RWPE2 (cell line): Measurements from ENCODE around the gene EFHD2.
"Not testable (repeated sequence)": the region's sequence is repeated elsewhere in the genome, so short reads cannot be mapped to it uniquely, and the experiment has no call there.

Source experiments
- ATAC-seq: fragments of 200-7000 bp; cut with Tn5 transposase; 3 replicates; pipeline ENCODE4 v1.9.1; 2021; ENCODE audit warnings: low read depth
- DNase-seq: peaks from one replicate; pipeline ENCODE4 v3.0.0-alpha.2; 2020; ENCODE audit warnings: low spot score
- H3K27ac ChIP-seq: fragments of 450-650 bp; 2 replicates; pipeline ENCODE4 v1.5.1; 2017; ENCODE audit warnings: mild to moderate bottlenecking; ENCODE audit not compliant: poor library complexity, severe bottlenecking
- H3K27me3 ChIP-seq: fragments of 250-450 bp; sonication (Bioruptor Pico); 2 replicates; pipeline ENCODE4 v1.5.1; 2021; ENCODE audit warnings: mild to moderate bottlenecking, moderate library complexity; ENCODE audit not compliant: insufficient read depth, poor library complexity, severe bottlenecking
- H3K36me3 ChIP-seq: fragments of 250-450 bp; sonication (Bioruptor Pico); 2 replicates; pipeline ENCODE4 v1.5.1; 2020; ENCODE audit warnings: low read depth, mild to moderate bottlenecking, moderate library complexity
- H3K4me1 ChIP-seq: fragments of 250-450 bp; sonication (Bioruptor Pico); 2 replicates; pipeline ENCODE4 v1.5.1; 2021; ENCODE audit warnings: mild to moderate bottlenecking, moderate library complexity; ENCODE audit not compliant: insufficient read depth, poor library complexity, severe bottlenecking
- H3K4me3 ChIP-seq: fragments of 250-450 bp; sonication (Bioruptor Pico); 2 replicates; pipeline ENCODE4 v1.5.1; 2021; ENCODE audit warnings: mild to moderate bottlenecking, moderate library complexity; ENCODE audit not compliant: severe bottlenecking
- H3K9me3 ChIP-seq: fragments of 250-450 bp; sonication (Bioruptor Pico); 2 replicates; pipeline ENCODE4 v1.5.1; 2021; ENCODE audit warnings: mild to moderate bottlenecking, moderate library complexity; ENCODE audit not compliant: severe bottlenecking
- TF ChIP-seq, protein P1 (sequence below): fragments of 450-650 bp; IDR thresholded peaks from one replicate; pipeline ENCODE4 v1.5.1; 2017; ENCODE audit warnings: mild to moderate bottlenecking, moderate library complexity; ENCODE audit not compliant: poor library complexity, severe bottlenecking

EFHD2 gene

DNA sequence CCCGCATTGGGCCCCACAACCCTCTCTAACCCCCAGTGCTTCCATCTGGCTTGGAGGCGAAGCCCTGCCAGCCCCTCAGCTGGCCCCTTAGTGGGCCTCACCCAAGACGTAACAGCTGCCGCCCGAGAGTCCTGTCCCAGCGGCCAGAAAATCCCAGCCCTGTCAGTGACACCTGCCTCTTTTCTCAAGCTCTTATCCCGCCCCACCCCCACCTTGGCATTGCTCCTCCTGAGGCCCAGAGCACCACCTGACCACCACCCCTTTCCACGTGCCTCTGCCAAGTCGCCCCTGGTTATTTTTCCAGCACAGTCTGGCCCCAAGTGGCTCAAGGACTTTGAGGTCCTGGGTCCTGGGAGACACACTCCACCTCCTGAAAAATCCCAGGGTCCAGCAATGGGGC is 22.6 kb downstream of the EFHD2 start:
- DNase-seq: no peak
- Histone ChIP-seq H3K27me3 (no peaks in the 10 kb centered on the region), H3K9me3 (no peaks in the 10 kb centered on the region), H3K4me3 (no peak overlapping the region), H3K4me1 (peaks cover 8% of the 10 kb centered on the region), H3K27ac (no peak overlapping the region), H3K36me3 (peaks cover 24% of the 10 kb centered on the region)
- TF ChIP-seq, protein P1, sequence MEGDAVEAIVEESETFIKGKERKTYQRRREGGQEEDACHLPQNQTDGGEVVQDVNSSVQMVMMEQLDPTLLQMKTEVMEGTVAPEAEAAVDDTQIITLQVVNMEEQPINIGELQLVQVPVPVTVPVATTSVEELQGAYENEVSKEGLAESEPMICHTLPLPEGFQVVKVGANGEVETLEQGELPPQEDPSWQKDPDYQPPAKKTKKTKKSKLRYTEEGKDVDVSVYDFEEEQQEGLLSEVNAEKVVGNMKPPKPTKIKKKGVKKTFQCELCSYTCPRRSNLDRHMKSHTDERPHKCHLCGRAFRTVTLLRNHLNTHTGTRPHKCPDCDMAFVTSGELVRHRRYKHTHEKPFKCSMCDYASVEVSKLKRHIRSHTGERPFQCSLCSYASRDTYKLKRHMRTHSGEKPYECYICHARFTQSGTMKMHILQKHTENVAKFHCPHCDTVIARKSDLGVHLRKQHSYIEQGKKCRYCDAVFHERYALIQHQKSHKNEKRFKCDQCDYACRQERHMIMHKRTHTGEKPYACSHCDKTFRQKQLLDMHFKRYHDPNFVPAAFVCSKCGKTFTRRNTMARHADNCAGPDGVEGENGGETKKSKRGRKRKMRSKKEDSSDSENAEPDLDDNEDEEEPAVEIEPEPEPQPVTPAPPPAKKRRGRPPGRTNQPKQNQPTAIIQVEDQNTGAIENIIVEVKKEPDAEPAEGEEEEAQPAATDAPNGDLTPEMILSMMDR: no peak
- ATAC-seq: no peak

DNA sequence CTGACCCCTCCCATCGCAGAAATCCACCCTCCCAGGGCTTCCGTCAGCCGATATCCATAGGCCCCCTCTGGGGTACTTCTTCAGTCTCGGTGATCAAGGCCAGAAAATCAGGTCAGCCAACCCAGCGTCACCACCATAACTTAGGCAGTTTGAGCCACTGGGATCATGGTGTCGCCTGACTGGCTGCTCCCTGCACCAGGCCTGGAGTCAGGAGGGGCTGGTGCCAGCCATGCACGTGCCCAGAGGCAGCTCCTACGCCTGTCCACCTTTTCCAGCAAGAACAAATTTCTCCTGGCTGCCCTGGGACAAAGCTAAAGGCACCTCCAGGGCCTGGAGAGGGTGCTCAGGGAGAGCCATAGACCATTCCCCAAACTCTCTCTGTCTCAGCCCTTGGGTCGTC is 23.8 kb downstream of the EFHD2 start:
- Histone ChIP-seq H3K4me1 (peaks cover 8% of the 10 kb centered on the region), H3K36me3 (peaks cover 14% of the 10 kb centered on the region), H3K4me3 (no peak overlapping the region), H3K27ac (no peak overlapping the region), H3K9me3 (no peaks in the 10 kb centered on the region), H3K27me3 (no peaks in the 10 kb centered on the region)
- DNase-seq (no peak), ATAC-seq (no peak)
- TF ChIP-seq, protein P1: no peak

DNA sequence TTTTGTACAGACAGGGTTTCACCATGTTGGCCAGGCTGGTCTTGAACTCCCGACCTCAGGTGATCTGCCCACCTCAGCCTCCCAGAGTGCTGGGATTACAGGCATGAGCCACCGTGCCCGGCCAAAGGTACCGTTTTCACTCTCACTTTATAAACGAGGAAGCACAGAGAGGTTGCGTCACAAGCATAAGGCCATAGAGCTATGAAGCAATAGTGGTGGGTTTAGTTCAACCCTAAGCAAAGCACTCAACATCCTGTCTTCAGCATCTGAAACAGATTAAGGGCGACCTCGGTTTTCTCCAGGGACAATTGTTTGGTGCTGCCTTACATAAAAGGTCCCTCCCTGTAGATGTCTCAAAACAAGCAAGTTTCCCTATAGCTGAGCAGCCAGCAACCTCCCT is 25.1 kb downstream of the EFHD2 start:
- DNase-seq, ATAC-seq: not testable (repeated sequence)

DNA sequence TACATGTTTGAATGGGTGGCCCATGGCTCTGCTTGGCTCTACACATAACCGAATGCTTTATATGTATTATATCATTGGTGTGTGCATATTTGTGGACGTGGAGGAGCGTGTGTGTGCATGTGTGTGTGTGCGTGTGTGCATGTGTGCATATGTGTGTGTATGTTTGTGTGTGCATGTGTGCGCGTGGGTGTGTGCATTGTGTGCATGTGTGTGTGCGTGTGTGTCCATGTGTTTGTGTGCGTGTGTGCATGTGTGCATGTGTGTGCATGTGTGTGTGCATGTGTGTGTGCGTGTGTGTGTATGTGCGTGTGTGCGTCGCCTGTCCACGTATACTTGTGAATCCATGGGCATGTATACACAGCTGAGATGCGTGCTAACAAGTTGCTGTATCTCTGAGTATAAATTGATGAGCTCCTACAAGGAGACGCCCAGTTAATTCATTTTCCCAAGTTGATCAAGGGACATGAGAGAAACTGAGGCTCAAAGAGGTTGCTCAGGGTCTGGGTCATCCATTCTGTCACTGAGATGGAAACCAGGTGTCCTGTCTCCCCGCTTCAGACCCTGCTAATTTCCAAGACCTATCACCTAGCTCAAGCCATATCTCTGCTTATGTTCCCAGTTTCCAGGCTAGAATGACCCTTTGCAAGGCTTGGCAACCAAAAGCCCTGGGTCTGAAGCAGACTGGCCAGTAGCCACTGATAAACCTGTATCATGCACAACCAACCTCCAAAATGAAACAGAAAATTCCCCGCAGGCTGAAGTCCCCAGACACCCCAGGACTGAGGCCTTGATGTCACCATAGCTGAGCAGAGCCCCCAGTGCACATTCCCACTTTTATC is 25.8 kb downstream of the EFHD2 start:
- TF ChIP-seq, protein P1: no peak
- ATAC-seq: no peak
- peaks cover 7% of the 10 kb centered on the region for H3K36me3 ChIP-seq
- H3K27ac ChIP-seq: no peak overlapping the region
- no peaks in the 10 kb centered on the region for H3K27me3 ChIP-seq
- no peak for DNase-seq
- H3K4me3 ChIP-seq: no peak overlapping the region
- H3K9me3 ChIP-seq: no peaks in the 10 kb centered on the region
- H3K4me1 ChIP-seq: no peaks in the 10 kb centered on the region

More for the DNA sequence above, 25.1 kb downstream of the EFHD2 start:
- peaks cover 10% of the 10 kb centered on the region for H3K36me3 ChIP-seq
- H3K27ac ChIP-seq, H3K27me3 ChIP-seq, H3K4me3 ChIP-seq, H3K4me1 ChIP-seq, H3K9me3 ChIP-seq: not testable (repeated sequence)

DNA sequence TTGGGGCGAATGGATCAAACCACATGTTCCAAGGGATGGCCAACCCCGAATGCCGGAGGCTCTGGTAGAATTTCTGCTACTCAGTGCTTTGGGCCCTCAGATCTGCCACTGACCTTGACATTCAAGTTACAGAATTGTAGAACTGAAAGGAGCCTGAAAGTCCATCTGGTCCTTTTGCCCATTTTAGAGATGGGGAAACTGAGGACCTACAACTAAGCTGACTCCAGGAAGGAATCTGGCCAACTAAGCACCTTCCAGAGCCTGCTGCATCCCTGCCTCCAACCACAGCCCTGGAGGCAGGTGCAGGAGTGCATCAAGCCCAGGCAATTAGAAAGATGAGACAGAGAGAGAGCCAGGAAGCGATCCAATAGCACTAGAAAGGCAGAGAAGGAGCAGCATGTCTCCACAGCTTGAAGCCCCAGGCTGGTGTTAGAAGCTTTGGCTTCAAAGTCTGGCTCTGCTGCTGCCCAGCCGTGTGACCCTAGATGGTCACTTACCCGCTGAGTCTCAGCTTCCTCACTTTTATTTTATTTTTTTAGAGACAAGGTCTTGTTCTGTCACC is 27.3 kb downstream of the EFHD2 start:
- no peaks in the 10 kb centered on the region for H3K27me3 ChIP-seq
- H3K27ac ChIP-seq: no peak overlapping the region
- ATAC-seq: no peak
- TF ChIP-seq, protein P1: no peak
- H3K4me1 ChIP-seq: no peaks in the 10 kb centered on the region
- no peak overlapping the region for H3K4me3 ChIP-seq
- H3K9me3 ChIP-seq: no peaks in the 10 kb centered on the region
- no peak for DNase-seq
- H3K36me3 ChIP-seq: no peaks in the 10 kb centered on the region
